NCI-H1930 (cell line): Measurements from ENCODE around the gene FN1.
"Not testable (repeated sequence)": the region's sequence is repeated elsewhere in the genome, so short reads cannot be mapped to it uniquely, and the experiment has no call there.

Source experiments
- DNase-seq, 2 experiments: peaks; one replicate each; lab custom pipeline; 2025; lab: John Stamatoyannopoulos, UW

FN1 gene

GRCh38 chr2:215332872-215333595, 102.8 kb downstream of the FN1 start:
- DNase-seq, result no peak

- DNase-seq, result no peak
Measured at GRCh38 chr2:215328066-215328465, 107.8 kb downstream of the FN1 start.

- no peak for DNase-seq
Measured at GRCh38 chr2:215324811-215325210, 111.1 kb downstream of the FN1 start.

- no peak for DNase-seq
Measured at GRCh38 chr2:215320679-215321078, 115.2 kb downstream of the FN1 start.

GRCh38 chr2:215320102-215320501, 115.8 kb downstream of the FN1 start:
- no peak for DNase-seq

- DNase-seq, result no peak
Measured at GRCh38 chr2:215319500-215319899, 116.4 kb downstream of the FN1 start.

GRCh38 chr2:215316336-215316735, 119.5 kb downstream of the FN1 start:
- no peak for DNase-seq

- DNase-seq, result no peak
Measured at GRCh38 chr2:215315301-215315700, 120.6 kb downstream of the FN1 start.

- no peak for DNase-seq
Measured at GRCh38 chr2:215314896-215315295, 121.0 kb downstream of the FN1 start.

- no peak for DNase-seq
Measured at GRCh38 chr2:215313255-215313613, 122.6 kb downstream of the FN1 start.

GRCh38 chr2:215311625-215312396, 124.1 kb downstream of the FN1 start, which contains the start of gene ATIC:
Gene ATIC (plus strand): TSS chr2:215312059. CDS start chr2:215312143, 84 bp downstream.
- peak; percentile 77 to 80 for DNase-seq

- DNase-seq, result not testable (repeated sequence)
Measured at GRCh38 chr2:215311259-215311624, 124.6 kb downstream of the FN1 start.
